IPS DF 19.7 (cell line): ENCODE results near the gene REG1A.

ENCODE experiments used
- DNase-seq: peaks from one replicate; pipeline ENCODE4 v3.0.0-alpha.2; 2013; ENCODE audit warnings: low read depth, low spot score

The REG1A gene

GRCh38 chr2:79120194-79120713, at the start of gene REG1A:
REG1A (plus strand) TSS chr2:79120488; CDS start chr2:79120862, 374 bp downstream.
- DNase-seq: no peak

GRCh38 chr2:79071078-79071477, 49.2 kb upstream of the REG1A start:
- no peak for DNase-seq

- DNase-seq: no peak
These were observed 37.3 kb upstream of the REG1A start for GRCh38 chr2:79082987-79083386.

- DNase-seq: no peak
These were observed 36.6 kb upstream of the REG1A start for GRCh38 chr2:79083597-79084251.

GRCh38 chr2:79084495-79085135, 35.7 kb upstream of the REG1A start:
- no peak for DNase-seq

- DNase-seq: no peak
These were observed 34.9 kb upstream of the REG1A start for GRCh38 chr2:79085382-79085781.

GRCh38 chr2:79086255-79086654, 34.0 kb upstream of the REG1A start:
- no peak for DNase-seq

GRCh38 chr2:79087785-79088364, 32.4 kb upstream of the REG1A start, which contains the start of gene REG1B:
REG1B (minus strand) TSS chr2:79087993; CDS start chr2:79087612, 381 bp downstream.
- no peak for DNase-seq

- no peak for DNase-seq
These were observed 29.6 kb upstream of the REG1A start for GRCh38 chr2:79090693-79091092.

GRCh38 chr2:79097843-79098242, 22.4 kb upstream of the REG1A start:
- DNase-seq: no peak

GRCh38 chr2:79099140-79099686, 21.1 kb upstream of the REG1A start:
- no peak for DNase-seq

- no peak for DNase-seq
These were observed 20.0 kb upstream of the REG1A start for GRCh38 chr2:79100285-79100684.

- no peak for DNase-seq
These were observed 19.3 kb upstream of the REG1A start for GRCh38 chr2:79101024-79101423.

- no peak for DNase-seq
These were observed 17.1 kb upstream of the REG1A start for GRCh38 chr2:79103214-79103613.

GRCh38 chr2:79105259-79105658, 15.0 kb upstream of the REG1A start:
- no peak for DNase-seq

GRCh38 chr2:79112269-79112668, 8.0 kb upstream of the REG1A start:
- no peak for DNase-seq

GRCh38 chr2:79114797-79115494, 5.3 kb upstream of the REG1A start:
- no peak for DNase-seq

GRCh38 chr2:79116997-79117928, 3.0 kb upstream of the REG1A start:
- no peak for DNase-seq

GRCh38 chr2:79122676-79123075, 2.4 kb downstream of the REG1A start:
- DNase-seq: no peak

GRCh38 chr2:79124907-79125720, 4.8 kb downstream of the REG1A start:
- DNase-seq: no peak
